Osteoblast (primary cell): ENCODE results near the gene GCH1. TPM values are rescaled to one million over a fixed set of nuclear protein-coding genes. Genes with fewer than 3 reads are reported as not detected.

Experiments used
- DNase-seq: peaks from one replicate; pipeline ENCODE4 v3.0.0; 2011; ENCODE audit warnings: low spot score, mixed read lengths; ENCODE audit not compliant: insufficient read length; ENCODE audit errors: missing footprints
- H2AFZ ChIP-seq: 2 replicates; pipeline ENCODE4 v1.6.0; 2011; ENCODE audit warnings: mild to moderate bottlenecking, low read length
- H3K27ac ChIP-seq: 2 replicates; pipeline ENCODE4 v1.5.1; 2011; ENCODE audit warnings: mild to moderate bottlenecking, low read depth, low read length, moderate library complexity
- H3K27me3 ChIP-seq: 2 replicates; pipeline ENCODE4 v1.6.0; 2012; ENCODE audit warnings: mild to moderate bottlenecking, control low read depth, inconsistent platforms, low read length, moderate library complexity; ENCODE audit not compliant: insufficient read depth
- H3K36me3 ChIP-seq: 2 replicates; pipeline ENCODE4 v1.5.1; 2011; ENCODE audit warnings: mild to moderate bottlenecking, low read length, control low read depth, moderate library complexity; ENCODE audit not compliant: insufficient read depth
- H3K4me1 ChIP-seq: 2 replicates; pipeline ENCODE4 v1.5.1; 2011; ENCODE audit warnings: mild to moderate bottlenecking, low read length, control low read depth, moderate library complexity; ENCODE audit not compliant: insufficient read depth
- H3K4me2 ChIP-seq: 2 replicates; pipeline ENCODE4 v1.6.0; 2011; ENCODE audit warnings: mild to moderate bottlenecking, low read length; ENCODE audit not compliant: insufficient read depth
- H3K4me3 ChIP-seq: fragments of 200-600 bp; sonication (generic); 3 replicates; pipeline ENCODE4 v1.5.1; 2012; ENCODE audit warnings: mild to moderate bottlenecking, low read length, inconsistent platforms; ENCODE audit not compliant: insufficient read depth
- H3K79me2 ChIP-seq: 2 replicates; pipeline ENCODE4 v1.6.0; 2012; ENCODE audit warnings: mild to moderate bottlenecking, low read length, control low read depth, inconsistent platforms; ENCODE audit not compliant: insufficient read depth
- H3K9me3 ChIP-seq: 2 replicates; pipeline ENCODE4 v1.5.1; 2011; ENCODE audit warnings: low read depth, low read length, control low read depth
- H4K20me1 ChIP-seq: 2 replicates; pipeline ENCODE4 v1.6.0; 2012; ENCODE audit warnings: mild to moderate bottlenecking, low read length, control low read depth; ENCODE audit not compliant: insufficient read depth
- total RNA-seq: library from RNA; depleted of rRNA; stranded (reverse); fragments of >200 nt; gene quantifications from 2 replicates; pipeline ENCODE4 v1.2.3, GENCODE V29; 2012
- TF ChIP-seq, protein P1 (sequence below): IDR thresholded peaks from 2 replicates; pipeline ENCODE4 v1.5.1; 2011; ENCODE audit warnings: mild to moderate bottlenecking, low read depth, low read length, moderate library complexity; ENCODE audit errors: extremely low read depth

The GCH1 gene
- total RNA-seq, 1 donor, result 3.3 TPM

DNA sequence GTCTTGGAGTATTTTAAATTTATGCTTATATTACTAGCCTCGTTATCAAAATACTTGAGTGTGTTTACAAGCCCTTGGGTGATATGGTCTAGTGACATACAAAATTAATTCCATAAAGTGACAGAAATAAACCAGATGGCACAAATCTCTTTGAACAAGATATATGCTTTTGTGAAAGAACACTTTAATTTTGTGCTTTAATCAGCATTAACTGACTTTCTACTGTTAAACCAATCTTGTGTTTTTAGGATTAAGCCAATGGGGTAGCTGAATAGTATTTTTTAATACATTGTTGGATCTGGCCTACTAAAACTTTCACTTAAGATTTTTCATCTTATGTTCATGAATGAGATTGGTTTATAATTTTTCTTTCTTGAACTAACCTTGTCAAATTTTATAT, 30.4 kb upstream of the GCH1 start:
- H3K4me1 ChIP-seq, result no peaks in the 10 kb centered on the region
- no peaks in the 10 kb centered on the region for H4K20me1 ChIP-seq
- no peak overlapping the region for H3K27ac ChIP-seq
- no peak overlapping the region for H3K4me3 ChIP-seq
- no peak overlapping the region for H2AFZ ChIP-seq
- no peak for DNase-seq
- no peak overlapping the region for H3K4me2 ChIP-seq
- TF ChIP-seq, protein P1, sequence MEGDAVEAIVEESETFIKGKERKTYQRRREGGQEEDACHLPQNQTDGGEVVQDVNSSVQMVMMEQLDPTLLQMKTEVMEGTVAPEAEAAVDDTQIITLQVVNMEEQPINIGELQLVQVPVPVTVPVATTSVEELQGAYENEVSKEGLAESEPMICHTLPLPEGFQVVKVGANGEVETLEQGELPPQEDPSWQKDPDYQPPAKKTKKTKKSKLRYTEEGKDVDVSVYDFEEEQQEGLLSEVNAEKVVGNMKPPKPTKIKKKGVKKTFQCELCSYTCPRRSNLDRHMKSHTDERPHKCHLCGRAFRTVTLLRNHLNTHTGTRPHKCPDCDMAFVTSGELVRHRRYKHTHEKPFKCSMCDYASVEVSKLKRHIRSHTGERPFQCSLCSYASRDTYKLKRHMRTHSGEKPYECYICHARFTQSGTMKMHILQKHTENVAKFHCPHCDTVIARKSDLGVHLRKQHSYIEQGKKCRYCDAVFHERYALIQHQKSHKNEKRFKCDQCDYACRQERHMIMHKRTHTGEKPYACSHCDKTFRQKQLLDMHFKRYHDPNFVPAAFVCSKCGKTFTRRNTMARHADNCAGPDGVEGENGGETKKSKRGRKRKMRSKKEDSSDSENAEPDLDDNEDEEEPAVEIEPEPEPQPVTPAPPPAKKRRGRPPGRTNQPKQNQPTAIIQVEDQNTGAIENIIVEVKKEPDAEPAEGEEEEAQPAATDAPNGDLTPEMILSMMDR, result no peak
- H3K27me3 ChIP-seq, result no peaks in the 10 kb centered on the region
- H3K79me2 ChIP-seq, result no peaks in the 10 kb centered on the region
- H3K36me3 ChIP-seq, result no peaks in the 10 kb centered on the region
- H3K9me3 ChIP-seq, result no peaks in the 10 kb centered on the region

DNA sequence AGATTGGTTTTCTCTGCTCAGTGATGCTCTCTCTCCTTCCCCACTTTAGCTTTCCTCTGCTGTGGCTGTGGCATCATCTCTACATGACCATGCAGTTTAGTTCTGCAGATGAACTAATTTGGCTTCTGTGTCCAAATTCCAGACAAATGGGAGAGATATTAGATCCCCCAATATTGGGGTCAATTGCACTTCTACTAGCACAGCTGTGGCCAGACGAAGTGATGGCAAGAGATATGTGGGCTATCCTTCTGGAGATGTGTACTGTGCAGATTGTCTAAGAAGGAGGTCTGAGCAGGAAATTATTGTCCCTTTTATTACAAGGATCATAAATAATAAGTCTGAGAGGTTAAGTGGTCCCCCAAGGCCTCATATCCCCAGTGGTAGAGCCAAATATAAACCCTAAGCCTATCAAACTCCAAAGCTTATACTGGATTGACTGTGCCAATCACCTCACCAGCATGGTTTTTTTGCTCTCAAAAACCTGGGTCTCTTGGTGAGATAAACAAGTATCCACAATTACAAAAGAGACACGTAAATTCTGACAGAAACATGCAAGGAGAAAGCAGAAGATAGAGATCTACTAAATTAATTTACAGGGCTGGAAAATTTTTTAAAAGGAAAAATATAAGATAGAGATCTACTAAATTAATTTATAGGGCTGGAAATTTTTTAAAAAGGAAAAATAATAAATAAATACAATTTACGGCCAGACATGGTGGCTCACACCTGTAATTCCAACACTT, 29.1 kb upstream of the GCH1 start:
- no peak overlapping the region for H3K4me2 ChIP-seq
- H4K20me1 ChIP-seq, result no peaks in the 10 kb centered on the region
- DNase-seq, result no peak
- H3K79me2 ChIP-seq, result no peaks in the 10 kb centered on the region
- no peaks in the 10 kb centered on the region for H3K36me3 ChIP-seq
- no peaks in the 10 kb centered on the region for H3K4me1 ChIP-seq
- no peak overlapping the region for H3K27ac ChIP-seq
- H3K4me3 ChIP-seq, result no peak overlapping the region
- no peaks in the 10 kb centered on the region for H3K27me3 ChIP-seq
- H2AFZ ChIP-seq, result no peak overlapping the region
- TF ChIP-seq, protein P1, result no peak
- H3K9me3 ChIP-seq, result no peaks in the 10 kb centered on the region

DNA sequence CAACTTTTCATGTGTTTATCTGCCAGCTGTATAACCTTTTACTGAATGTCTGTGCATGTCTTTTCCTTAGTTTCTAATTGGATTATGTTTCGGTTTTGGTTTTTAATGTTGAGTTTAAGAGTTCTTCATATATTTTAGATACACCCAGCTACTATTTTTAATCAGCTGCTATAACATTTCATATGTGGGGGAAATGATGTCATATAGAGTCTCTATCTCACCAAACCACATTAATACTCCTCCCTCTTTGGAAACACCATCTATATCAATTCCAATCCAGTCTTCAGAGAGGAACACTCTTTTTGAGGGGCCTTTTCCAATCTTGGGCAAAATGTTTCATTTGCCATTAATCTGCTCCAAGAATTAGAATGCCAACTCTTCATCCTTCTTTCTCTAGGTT, 28.5 kb upstream of the GCH1 start:
- H2AFZ ChIP-seq, result no peak overlapping the region
- no peak for DNase-seq
- no peaks in the 10 kb centered on the region for H3K36me3 ChIP-seq
- H3K4me2 ChIP-seq, result no peak overlapping the region
- no peaks in the 10 kb centered on the region for H3K9me3 ChIP-seq
- no peaks in the 10 kb centered on the region for H3K79me2 ChIP-seq
- no peaks in the 10 kb centered on the region for H3K4me1 ChIP-seq
- TF ChIP-seq, protein P1, result no peak
- no peaks in the 10 kb centered on the region for H4K20me1 ChIP-seq
- H3K27ac ChIP-seq, result no peak overlapping the region
- H3K27me3 ChIP-seq, result no peaks in the 10 kb centered on the region
- H3K4me3 ChIP-seq, result no peak overlapping the region

GRCh38 chr14:54929556-54929955, 26.9 kb upstream of the GCH1 start:
- Histone ChIP-seq H3K9me3 (no peaks in the 10 kb centered on the region), H4K20me1 (no peaks in the 10 kb centered on the region), H3K4me3 (no peak overlapping the region), H3K4me2 (no peak overlapping the region), H3K27ac (no peak overlapping the region), H3K36me3 (no peaks in the 10 kb centered on the region), H2AFZ (no peak overlapping the region), H3K27me3 (no peaks in the 10 kb centered on the region), H3K4me1 (no peaks in the 10 kb centered on the region), H3K79me2 (no peaks in the 10 kb centered on the region)
- TF ChIP-seq, protein P1, result no peak
- DNase-seq, result no peak
